HG03520 (cell line): ENCODE results near the gene TACSTD2.
"Not testable (repeated sequence)": the region's sequence is repeated elsewhere in the genome, so short reads cannot be mapped to it uniquely, and the experiment has no call there.

Experiments
- ATAC-seq: cut with Tn5 transposase; IDR thresholded peaks from one replicate; pipeline ENCODE4 v1.9.1; 2021; ENCODE audit warnings: mild to moderate bottlenecking, moderate library complexity; ENCODE audit not compliant: unreplicated experiment

Gene TACSTD2

GRCh38 chr1:58576727-58577653 is at the start of gene TACSTD2:
TACSTD2 (minus strand) TSS chr1:58577252; CDS start chr1:58577156, 96 bp downstream.
- ATAC-seq: no peak

GRCh38 chr1:58626293-58626692 is 49.2 kb upstream of the TACSTD2 start:
- ATAC-seq: no peak

- ATAC-seq: not testable (repeated sequence)
Measured at GRCh38 chr1:58623259-58623658, 46.2 kb upstream of the TACSTD2 start.

GRCh38 chr1:58622571-58622970 is 45.5 kb upstream of the TACSTD2 start:
- no peak for ATAC-seq

GRCh38 chr1:58621391-58621790 is 44.3 kb upstream of the TACSTD2 start:
- ATAC-seq: no peak

GRCh38 chr1:58620926-58621325 is 43.9 kb upstream of the TACSTD2 start:
- no peak for ATAC-seq

- ATAC-seq: no peak
Measured at GRCh38 chr1:58620259-58620658, 43.2 kb upstream of the TACSTD2 start.

- ATAC-seq: no peak
Measured at GRCh38 chr1:58619286-58620054, 42.4 kb upstream of the TACSTD2 start.

GRCh38 chr1:58618303-58618702 is 41.3 kb upstream of the TACSTD2 start:
- ATAC-seq: no peak

GRCh38 chr1:58611861-58612385 is 34.9 kb upstream of the TACSTD2 start:
- ATAC-seq: no peak

GRCh38 chr1:58608945-58609344 is 31.9 kb upstream of the TACSTD2 start:
- no peak for ATAC-seq

GRCh38 chr1:58608297-58608696 is 31.2 kb upstream of the TACSTD2 start:
- ATAC-seq: no peak

GRCh38 chr1:58607391-58607790 is 30.3 kb upstream of the TACSTD2 start:
- no peak for ATAC-seq

- ATAC-seq: not testable (repeated sequence)
Measured at GRCh38 chr1:58601921-58602320, 24.9 kb upstream of the TACSTD2 start.

GRCh38 chr1:58597996-58598395 is 20.9 kb upstream of the TACSTD2 start:
- ATAC-seq: no peak

- no peak for ATAC-seq
Measured at GRCh38 chr1:58597076-58597475, 20.0 kb upstream of the TACSTD2 start.

GRCh38 chr1:58596631-58597052 is 19.6 kb upstream of the TACSTD2 start:
- ATAC-seq: no peak

GRCh38 chr1:58594546-58594945 is 17.5 kb upstream of the TACSTD2 start:
- ATAC-seq: no peak

- no peak for ATAC-seq
Measured at GRCh38 chr1:58592522-58593134, 15.6 kb upstream of the TACSTD2 start.

- ATAC-seq: no peak
Measured at GRCh38 chr1:58591806-58592205, 14.8 kb upstream of the TACSTD2 start.

GRCh38 chr1:58590019-58590418 is 13.0 kb upstream of the TACSTD2 start:
- no peak for ATAC-seq
